GM19397 (cell line): ENCODE results near the gene PDE9A.

Experiments
- ATAC-seq: cut with Tn5 transposase; IDR thresholded peaks from one replicate; pipeline ENCODE4 v1.9.1; 2021; ENCODE audit warnings: mild to moderate bottlenecking, moderate library complexity; ENCODE audit not compliant: unreplicated experiment

Gene PDE9A

GRCh38 chr21:42766739-42767560 lies 113.5 kb downstream of the PDE9A start:
- ATAC-seq, result no peak

- ATAC-seq, result no peak
These were observed 114.1 kb downstream of the PDE9A start for GRCh38 chr21:42767561-42767835.

- no peak for ATAC-seq
These were observed 115.1 kb downstream of the PDE9A start for GRCh38 chr21:42768324-42769121.

- ATAC-seq, result no peak
These were observed 115.9 kb downstream of the PDE9A start for GRCh38 chr21:42769183-42769819.

- no peak for ATAC-seq
These were observed 116.6 kb downstream of the PDE9A start for GRCh38 chr21:42769820-42770716.

GRCh38 chr21:42770717-42771502 lies 117.5 kb downstream of the PDE9A start:
- ATAC-seq, result no peak

GRCh38 chr21:42771503-42771805 lies 118.0 kb downstream of the PDE9A start:
- no peak for ATAC-seq

GRCh38 chr21:42775123-42775522 lies 121.7 kb downstream of the PDE9A start:
- ATAC-seq, result no peak

GRCh38 chr21:42775891-42776290 lies 122.5 kb downstream of the PDE9A start:
- ATAC-seq, result no peak

- no peak for ATAC-seq
These were observed 123.8 kb downstream of the PDE9A start for GRCh38 chr21:42777064-42777756.

GRCh38 chr21:42777757-42778344 lies 124.4 kb downstream of the PDE9A start:
- no peak for ATAC-seq

- no peak for ATAC-seq
These were observed 126.0 kb downstream of the PDE9A start for GRCh38 chr21:42779431-42779861.

- no peak for ATAC-seq
These were observed 127.2 kb downstream of the PDE9A start for GRCh38 chr21:42780617-42781016.

- ATAC-seq, result no peak
These were observed 127.9 kb downstream of the PDE9A start for GRCh38 chr21:42781150-42781970.

GRCh38 chr21:42781971-42782722 lies 128.7 kb downstream of the PDE9A start:
- no peak for ATAC-seq

GRCh38 chr21:42782723-42783242 lies 129.4 kb downstream of the PDE9A start:
- ATAC-seq, result no peak

- no peak for ATAC-seq
These were observed 130.9 kb downstream of the PDE9A start for GRCh38 chr21:42784276-42784675.
